AG09319 (cell line): Measurements from ENCODE around the gene PRIM1.
"Not testable (repeated sequence)": the region's sequence is repeated elsewhere in the genome, so short reads cannot be mapped to it uniquely, and the experiment has no call there.

Experiments
- DNase-seq: peaks from one replicate; pipeline ENCODE4 v3.0.0-alpha.2; 2010; ENCODE audit warnings: low read depth; ENCODE audit errors: extremely low read depth
- CTCF ChIP-seq: IDR thresholded peaks from 2 replicates; pipeline ENCODE4 v1.5.1; 2011; ENCODE audit warnings: low read depth, mild to moderate bottlenecking, inconsistent platforms, low read length, moderate library complexity

PRIM1 gene

GRCh38 chr12:56751712-56752598 lies at the start of gene PRIM1:
Gene PRIM1 (minus strand): TSS chr12:56752323. CDS start chr12:56752298, 25 bp downstream.
- DNase-seq: peak; percentile 39
- no peak for TF ChIP-seq CTCF

- no peak for TF ChIP-seq CTCF
- no peak for DNase-seq
These were observed 48.1 kb upstream of the PRIM1 start for GRCh38 chr12:56800221-56800620.

GRCh38 chr12:56799345-56799744 lies 47.2 kb upstream of the PRIM1 start:
- DNase-seq: not testable (repeated sequence)

GRCh38 chr12:56795791-56796190 lies 43.7 kb upstream of the PRIM1 start:
- DNase-seq: not testable (repeated sequence)

- not testable (repeated sequence) for DNase-seq
These were observed 43.0 kb upstream of the PRIM1 start for GRCh38 chr12:56795046-56795562.

GRCh38 chr12:56793124-56793523 lies 41.0 kb upstream of the PRIM1 start:
- not testable (repeated sequence) for DNase-seq

- no peak for DNase-seq
- TF ChIP-seq CTCF: no peak
These were observed 40.6 kb upstream of the PRIM1 start for GRCh38 chr12:56792678-56793077.

GRCh38 chr12:56789429-56789828 lies 37.3 kb upstream of the PRIM1 start:
- DNase-seq: not testable (repeated sequence)

GRCh38 chr12:56787498-56787897 lies 35.4 kb upstream of the PRIM1 start:
- no peak for DNase-seq
- no peak for TF ChIP-seq CTCF

- no peak for TF ChIP-seq CTCF
- no peak for DNase-seq
These were observed 33.8 kb upstream of the PRIM1 start for GRCh38 chr12:56785874-56786273.
